ENCODE data around the gene ALKBH2. TPM values are rescaled to one million over a fixed set of nuclear protein-coding genes. Genes with fewer than 3 reads are reported as not detected.

ALKBH2 gene
- polyA plus RNA-seq (2013, experiment 1 of 2; ENCODE audit: insufficient read length): 18.6 TPM
- polyA plus RNA-seq (2013, experiment 2 of 2; ENCODE audit: insufficient read length): 18.8 TPM

DNA sequence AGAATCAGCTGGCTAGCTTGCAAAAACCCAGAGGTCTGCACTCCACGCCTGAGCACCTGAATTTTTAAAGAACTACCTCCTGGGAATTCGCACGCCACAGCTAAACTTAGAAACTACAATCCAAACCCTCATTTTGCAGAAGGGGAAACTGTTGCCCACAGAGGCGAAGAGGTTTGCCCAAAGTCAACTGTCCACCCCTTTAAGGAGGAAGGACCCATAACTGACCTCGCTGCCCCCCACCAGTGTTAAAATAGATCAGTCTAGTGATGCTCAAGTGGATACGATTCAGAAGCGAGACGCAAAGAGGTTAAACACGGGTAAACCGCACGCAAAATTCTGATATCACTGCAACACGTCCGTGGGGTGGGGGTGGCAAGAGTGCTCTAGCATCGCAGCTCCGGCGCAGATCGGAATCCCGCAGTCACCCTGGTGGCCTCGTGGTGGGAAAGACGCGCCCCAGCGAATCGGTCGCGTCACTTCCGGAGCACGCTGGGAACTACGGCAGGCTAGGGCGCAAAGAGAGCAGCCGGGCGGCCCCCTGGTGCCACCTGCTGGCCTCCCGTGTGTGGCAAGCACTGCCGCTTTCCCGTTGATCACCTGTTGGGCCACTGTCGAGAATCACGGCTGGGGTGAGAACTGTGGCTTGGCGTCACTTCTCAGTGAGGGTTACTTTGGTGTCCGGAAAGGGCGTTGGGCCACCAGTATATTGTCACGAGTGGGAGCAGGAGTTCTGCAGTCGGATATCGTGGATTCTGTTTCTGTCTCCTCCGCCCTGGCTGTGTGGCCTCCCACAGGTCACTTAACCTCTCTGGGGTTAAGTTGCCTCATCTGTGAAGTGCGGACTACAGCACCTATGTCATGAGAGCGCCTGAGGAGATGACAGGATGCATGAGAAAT lies at the start of gene ALKBH2:
ALKBH2 (minus strand) TSS at position 451 of the 897 bp plus-strand sequence. CDS start 686 bp downstream, outside the sequence.
- DNase-seq: peak; percentile 92

DNA sequence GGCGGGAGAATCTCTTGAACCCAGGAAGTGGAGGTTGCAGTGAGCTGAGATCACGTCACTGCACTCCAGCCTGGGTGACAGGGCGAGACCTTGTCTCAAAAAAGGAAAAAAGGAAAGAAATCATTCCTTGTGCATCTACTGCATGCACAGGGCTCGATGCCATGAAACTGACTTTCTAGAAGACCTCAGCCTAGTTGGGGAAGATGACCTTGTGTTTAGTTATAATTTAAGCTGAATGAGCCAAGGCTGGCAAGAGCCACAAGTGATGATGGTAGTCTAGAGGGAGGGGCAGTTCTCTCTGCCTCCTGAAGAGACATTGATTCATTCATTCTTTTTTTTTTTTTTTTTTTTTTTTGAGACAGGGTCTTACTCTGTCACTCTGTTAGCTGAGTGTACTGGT lies 47.3 kb upstream of the ALKBH2 start:
- DNase-seq: no peak

DNA sequence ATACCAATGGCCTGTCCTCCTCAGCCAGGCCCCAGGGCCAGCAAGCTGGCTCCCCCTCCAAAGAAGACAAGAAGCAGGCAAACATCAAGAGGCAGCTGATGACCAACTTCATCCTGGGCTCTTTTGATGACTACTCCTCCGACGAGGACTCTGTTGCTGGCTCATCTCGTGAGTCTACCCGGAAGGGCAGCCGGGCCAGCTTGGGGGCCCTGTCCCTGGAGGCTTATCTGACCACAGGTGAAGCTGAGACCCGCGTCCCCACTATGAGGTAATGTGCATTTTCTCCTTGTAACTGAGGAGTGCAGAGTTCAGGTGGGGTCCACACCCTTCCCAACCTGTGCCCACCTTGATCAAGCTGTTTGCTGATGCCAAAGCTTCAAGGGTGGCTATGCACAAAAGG lies 46.5 kb upstream of the ALKBH2 start:
- DNase-seq: no peak

DNA sequence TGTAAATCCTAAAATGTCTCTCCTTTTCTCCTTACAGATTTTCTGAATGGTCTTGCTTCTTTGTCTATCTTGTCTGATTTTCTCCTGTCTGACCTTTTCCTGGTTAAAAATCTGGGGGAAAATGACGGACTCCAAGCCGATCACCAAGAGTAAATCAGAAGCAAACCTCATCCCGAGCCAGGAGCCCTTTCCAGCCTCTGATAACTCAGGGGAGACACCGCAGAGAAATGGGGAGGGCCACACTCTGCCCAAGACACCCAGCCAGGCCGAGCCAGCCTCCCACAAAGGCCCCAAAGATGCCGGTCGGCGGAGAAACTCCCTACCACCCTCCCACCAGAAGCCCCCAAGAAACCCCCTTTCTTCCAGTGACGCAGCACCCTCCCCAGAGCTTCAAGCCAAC lies 46.1 kb upstream of the ALKBH2 start:
- DNase-seq: no peak

DNA sequence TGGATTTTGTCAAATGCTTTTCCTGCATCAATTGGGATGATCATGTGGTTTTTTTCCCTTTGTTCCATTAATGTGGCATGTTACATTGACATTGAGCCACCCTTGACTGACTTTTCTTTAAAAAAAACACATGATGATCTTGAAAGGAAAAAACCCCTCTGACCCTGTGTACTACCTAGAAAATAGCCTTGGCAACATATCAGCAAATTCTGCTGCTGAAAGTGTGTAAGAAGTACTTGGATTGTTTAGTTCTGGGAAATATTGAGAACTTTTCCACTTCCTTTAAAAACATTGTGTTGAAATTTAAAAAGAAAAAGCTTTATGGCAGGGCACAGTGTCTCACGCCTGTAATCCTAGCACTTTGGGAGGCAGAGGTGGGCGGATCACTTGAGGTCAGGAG lies 43.8 kb upstream of the ALKBH2 start:
- DNase-seq: no peak

DNA sequence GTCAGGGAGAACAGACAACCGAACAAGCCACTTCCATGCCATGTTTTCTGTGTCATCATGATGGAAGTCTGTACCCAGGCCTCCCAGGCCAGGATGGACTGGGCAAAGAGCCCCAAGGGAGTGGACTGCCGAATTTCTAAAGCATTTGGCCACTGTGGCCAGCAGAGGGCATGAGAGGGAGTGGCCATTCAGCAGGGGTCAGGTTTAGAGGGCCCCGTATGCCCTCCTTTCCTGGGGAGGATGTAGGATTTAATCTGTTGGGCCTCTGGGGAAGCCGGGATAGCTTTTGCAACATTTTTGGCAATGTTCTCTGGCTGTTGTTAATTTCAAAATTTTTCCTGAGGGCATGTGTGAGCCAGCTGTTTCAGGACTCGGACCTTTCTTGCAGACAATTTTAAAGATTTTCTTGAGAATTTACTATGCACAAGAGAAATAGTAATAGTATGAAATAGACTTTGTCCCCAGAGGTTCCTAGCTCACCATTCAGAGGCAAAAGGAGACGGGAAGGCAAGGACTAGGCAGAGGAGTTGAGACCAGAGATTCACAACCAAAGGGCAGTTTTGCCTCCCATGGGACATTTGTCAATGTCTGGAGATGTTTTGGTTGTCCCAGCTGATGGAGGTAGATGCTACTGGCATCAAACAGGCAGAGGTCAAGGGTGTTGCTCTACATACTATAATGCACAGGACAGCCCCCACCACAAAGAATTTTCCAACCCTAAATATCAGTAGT lies 41.1 kb upstream of the ALKBH2 start:
- peak; percentile 20 for DNase-seq

DNA sequence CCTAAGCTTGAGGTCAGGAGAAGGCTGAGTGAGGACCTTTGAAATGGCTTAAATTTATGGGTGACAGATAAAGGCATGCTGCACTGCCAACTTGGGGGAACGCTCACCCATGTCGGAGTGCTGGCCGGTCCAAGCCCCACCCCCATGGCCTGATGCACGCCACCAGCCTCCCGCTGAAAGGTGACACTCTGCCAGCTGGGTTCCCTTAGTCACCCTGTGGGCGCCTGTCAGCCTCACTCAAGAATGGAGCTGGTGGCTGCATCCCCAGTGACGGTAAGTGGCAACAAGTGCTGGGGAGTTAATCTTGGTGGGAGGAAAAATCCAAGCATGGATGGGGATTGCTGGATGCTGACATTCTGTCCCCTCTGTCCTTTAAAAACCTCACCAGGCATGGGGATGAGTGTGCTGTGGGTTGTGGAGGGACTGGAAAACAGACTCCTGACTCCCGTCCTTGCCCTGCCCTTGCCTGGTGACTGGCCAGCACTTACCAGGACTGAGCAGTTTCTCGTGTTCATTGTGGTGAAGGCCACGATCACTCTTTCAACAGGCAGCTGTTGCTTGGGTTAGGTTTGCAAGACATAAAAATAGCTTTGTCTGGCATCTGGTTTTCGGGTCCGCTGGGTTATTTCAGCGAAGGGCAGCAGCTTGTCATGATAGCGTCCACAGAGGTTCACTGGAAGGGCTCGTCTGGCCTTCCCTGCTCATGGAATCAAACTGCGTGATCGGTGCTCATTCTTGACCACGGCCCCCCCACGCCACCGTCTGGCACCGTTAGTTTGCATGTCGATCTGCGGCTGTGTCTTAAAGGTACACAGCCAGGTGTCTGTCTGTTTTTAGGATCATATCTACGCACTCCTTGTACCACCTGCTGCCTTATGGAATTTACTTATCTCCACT lies 38.1 kb upstream of the ALKBH2 start:
- DNase-seq: no peak

DNA sequence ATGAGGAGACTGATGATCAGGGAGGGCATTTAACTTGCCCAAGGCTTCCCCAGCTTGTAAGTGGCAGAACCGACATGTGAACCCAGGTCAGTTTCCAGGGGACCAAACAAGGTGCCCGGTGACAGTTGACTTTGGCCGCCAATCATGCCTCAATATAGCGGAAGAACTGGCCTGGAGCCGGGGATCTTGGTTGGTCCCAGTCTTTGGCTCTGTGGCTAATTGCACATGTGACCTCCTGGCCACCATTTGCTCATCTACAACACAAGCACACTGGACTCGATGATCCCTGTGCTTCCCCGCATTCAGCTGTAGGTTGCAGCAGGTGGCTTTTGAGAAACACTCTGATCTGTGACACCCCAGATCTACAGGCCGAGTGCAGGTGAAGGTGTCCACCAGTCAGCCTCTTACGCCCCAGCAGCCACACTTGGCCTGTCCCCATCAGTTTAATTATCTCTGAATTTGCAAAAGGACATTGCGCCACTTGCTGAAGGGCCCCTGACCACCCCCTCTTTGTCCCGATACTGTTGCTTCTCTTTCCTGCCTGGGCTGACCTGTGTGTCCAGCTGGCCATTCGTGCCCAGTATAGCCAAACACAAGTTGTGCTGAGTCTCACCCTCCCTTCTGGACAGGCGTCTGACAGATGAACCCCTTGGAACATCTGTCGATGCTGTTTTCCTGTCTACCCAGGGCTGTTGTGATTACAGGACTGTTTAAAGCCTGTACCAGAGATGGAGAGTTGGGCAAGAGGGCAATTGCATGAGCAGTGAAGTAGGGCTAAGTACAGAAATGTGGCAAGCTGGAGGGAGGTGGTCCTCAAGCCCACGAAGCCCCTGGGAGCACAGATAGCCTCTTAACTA lies 37.3 kb upstream of the ALKBH2 start:
- DNase-seq: no peak

DNA sequence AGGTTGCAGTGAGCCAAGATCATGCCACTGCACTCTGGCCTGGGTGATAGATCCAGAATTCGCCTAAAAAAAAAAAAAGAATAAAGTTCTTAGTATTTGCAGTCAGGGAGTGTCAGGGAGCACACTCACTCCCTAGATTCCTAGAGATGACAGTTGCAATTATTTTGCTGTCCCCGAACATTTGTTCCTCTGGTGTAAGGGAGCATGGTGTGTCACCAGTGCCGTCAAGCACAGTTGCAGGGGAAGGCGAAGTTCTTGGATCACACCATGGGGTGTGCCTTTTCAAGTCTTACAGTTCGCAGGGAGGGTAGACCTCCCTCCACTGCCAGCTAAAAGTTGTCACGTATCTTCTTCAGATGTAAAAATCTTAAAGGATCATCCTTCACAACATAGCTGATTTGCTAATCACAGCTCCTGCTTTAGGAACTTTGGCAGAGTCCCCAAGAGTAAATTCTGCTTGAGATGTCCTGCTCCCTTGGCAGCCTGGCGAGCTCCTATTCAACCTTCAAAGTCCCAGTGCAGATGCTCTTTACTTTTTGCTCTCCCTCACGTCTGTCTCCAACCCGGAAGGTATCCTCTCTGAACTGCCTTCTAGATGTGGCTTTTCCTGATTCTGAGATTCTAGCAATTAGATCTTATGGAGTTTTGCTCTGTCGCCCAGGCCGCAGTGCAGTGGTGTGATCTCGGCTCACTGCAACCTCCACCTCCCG lies 34.4 kb upstream of the ALKBH2 start:
- DNase-seq: no peak

DNA sequence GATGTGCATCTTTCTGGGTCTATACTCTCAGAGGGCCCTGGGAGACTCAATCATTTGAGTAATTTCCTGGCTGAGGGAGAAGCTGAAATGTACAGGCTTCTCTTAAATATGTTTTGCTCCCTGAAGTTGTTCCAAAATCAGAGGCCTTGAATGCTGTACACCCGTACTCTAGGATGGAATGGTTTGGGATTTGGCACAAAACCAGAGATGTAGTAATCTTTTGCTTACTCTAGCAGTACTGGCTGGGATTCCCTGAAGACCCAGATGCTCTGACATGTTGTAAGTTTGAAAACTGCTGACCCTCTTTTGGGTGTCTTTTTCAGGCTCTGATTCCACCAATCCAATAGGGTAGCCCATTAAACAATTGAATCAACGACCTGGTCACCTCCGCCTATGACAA lies 33.5 kb upstream of the ALKBH2 start:
- DNase-seq: no peak

DNA sequence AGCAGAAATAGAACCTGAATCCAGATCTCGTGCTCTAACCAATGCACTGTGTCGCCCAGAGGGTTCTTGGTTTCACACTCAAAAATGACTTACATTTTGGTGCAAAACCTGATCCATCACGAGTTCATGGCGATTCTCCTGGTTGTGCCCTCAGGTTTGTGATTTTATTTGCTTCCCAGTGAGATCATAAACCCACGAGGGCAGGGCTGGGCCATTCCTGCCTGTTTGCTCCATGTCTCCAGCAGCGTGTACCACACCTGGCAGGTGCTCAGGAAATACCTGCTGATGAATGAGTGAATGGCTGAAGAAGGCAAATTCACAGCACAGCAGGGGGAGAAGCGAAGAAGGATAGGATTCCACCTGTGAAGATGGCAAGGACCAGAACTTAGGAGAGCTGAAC lies 32.5 kb upstream of the ALKBH2 start:
- no peak for DNase-seq

DNA sequence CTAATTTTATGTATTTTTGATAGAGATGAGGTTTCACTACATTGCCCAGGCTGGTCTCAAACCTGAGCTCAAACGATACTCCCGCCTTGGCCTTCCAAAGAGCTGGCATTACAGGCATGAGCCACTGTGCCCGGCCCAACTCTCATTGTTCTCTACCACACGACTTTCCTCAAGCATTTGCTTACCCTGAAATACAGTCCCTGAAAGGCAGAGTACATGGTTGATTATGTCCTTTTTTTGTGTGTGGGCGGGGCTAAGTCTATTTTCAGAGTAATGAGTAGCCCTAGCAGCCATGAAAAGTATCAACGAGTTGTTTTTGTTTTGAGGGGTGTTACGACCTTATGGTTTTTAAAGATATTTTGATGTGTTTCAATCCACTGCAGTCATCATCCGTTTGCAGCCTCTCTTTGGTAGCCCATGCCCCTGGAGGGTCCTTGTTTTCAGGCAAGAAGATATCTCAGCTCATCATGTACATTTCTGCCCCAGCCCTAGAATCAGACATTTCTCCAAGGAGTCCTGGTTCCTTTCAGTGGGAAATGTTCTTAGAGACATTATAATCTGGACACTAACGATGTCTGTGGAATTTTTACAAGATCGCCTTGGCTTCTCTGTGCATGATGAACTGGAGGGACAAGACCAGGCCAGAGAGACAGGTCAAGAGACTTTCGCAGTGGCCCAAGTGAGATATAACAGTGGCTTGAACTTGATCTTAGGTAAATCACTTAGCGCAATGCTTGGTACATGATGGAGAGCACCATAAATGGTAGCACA lies 31.8 kb upstream of the ALKBH2 start:
- DNase-seq: no peak

DNA sequence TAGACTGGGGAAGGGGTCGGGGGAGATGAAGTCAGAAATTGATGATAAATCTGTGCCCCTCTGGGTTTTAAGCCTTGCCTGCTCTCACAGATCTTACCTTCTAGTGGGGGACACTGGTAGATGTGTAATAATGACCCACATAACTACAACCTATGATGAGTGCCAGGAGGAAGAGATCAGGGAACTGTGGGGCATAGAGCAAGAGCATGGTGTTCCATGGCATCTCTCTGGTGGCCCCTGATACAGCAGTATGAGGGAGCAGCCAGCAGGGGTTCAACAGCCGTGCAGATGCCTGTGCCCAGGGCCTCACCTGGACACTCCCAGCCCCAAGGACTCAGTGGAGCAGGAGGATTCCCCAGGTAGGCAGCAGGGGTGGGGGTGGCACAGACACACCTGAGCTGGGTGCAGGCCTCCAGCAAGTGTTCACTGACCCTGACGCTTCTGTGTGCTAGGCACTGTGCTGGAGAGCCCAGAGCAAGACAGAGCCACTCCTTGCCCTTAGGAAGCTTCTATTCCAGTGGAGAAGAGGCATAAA lies 28.1 kb upstream of the ALKBH2 start:
- DNase-seq: no peak

DNA sequence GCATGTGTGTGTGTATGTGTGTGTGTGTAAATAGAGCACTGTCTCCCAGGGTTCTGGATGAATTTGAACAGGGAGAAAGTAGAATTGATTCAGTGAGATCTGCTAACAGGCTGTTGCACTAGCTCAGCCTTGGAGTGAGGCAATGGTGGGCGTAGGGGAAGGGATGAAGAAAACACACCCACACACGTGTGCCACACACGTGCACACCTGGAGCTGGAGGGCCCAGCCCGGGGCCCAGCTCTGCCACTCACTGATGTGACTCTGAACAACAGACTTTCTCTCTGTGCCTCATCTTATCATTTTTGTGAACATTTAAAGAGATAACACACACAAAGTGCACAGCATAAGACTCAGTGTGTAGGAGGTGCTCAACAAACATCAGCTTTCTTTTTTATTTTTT lies 27.3 kb upstream of the ALKBH2 start:
- no peak for DNase-seq

DNA sequence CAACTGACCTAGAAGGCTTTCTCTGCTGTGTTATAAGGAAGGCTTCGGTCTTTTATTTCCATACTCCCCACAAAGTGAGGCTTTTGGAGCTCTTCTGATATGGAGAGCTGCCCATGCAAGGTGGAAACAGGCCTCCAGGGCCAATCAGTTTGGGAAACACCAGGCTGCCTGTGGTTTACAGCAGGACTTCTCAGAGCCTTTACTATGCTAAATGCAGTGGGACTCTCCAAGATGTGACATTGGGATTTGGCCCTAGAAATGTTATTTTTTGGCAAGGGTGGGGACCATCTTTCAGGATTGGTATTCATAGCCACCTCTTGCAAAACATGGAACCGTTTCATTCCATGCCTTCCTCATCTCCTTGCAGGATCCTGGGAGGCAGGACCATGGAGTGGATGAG lies 26.8 kb upstream of the ALKBH2 start:
- DNase-seq: no peak

DNA sequence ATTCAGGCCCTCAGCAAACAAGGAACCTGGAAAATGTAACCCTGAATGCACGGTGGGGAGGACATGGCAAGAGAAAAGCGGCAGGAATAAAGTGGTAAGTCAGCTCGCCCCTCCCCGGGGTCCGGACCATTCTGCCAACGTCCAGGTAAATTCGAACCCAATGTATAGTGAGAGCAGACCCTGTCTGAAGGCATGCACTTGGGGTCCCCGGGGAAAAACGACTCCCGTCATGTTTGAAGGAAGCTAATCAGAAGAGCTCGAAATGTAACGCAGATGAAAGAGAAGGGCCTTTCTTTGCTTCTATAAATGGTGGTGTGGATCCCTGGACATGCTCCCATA lies 23.3 kb upstream of the ALKBH2 start:
- no peak for DNase-seq

DNA sequence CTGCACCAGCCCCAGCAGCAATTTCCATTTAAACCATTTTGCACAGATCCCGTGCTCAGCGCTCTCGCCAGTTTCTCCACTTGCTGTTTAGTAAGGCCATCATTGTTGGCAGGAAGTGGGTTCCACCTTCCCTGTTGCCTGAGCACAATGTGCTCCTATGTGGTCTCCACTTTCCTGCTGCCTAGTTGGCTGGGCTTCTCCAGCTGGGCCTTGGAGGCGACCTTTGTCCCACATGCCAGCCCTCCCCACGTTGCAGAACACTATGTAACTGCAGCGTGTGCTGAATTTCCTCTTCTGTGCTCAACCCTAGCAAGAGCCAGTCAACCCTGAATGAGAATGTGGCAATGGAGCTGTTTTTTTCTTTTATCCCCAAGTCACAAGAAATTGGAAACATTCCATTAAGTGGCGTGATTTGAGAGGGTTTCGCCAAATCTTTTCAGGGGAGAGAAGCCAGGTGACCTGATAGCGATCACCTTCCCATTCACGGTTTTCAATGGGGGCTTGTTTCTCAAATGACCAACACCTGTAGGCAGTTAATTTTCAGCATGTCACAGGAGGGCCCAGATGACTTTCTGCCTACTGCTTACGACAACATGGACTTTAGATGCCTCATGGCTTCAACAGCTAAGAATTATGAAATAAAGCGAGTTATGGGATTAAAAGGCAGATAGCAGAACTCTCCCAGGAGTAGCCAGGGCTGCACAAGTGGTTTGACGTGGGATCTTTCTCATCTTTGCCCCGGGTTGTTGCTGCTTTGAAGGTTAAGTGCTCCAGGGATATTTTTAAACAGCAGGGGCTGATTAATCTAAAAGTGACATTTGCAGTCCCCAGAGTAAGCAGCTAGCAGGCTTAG lies 22.7 kb upstream of the ALKBH2 start, which contains the start of gene ACACB:
ACACB (plus strand) TSS at position 830 of the 853 bp plus-strand sequence. CDS start 22,819 bp downstream, outside the sequence.
- DNase-seq: no peak

DNA sequence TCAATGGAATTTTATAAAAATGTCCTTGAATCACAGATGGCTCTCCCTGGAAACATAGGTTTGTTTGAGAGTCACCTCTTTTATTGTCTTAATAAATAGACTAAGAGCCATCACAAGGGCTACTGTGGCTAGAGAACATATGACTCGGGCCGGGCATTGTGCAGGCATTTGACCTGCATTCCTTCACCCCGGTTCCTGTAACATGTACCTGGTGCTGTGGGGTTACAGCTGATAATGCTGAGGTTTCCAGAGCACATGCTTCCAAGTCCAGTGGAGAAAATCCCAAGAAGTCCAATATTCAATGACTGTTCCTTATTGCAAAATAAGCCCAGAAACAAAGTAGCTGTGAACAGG lies 22.1 kb upstream of the ALKBH2 start:
- DNase-seq: no peak

DNA sequence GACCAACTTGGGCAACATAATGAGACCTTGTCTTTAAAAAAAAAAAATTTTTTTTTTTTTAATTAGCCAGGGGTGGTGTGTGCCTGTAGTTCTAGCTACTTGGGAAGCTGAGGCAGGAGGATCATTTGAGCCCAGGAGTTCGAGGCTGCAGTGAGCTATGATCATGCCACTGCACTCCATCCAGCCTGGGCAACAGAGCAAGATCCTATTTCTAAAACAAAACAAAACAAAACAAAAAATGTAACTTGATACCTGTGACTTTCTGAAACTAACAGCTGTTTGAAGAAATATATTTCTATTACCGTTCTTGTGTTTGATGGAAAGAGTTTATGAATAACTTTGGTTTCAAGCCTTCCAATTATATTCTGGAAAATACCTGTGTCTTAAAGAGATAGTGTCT lies 21.4 kb upstream of the ALKBH2 start:
- no peak for DNase-seq

All from fibroblast of skin of scalp (primary cell).